ENCODE data around the gene IGLL5.

IGLL5 gene

GRCh38 chr22:22887621-22888503, at the start of gene IGLL5:
IGLL5 (plus strand) TSS chr22:22887816; CDS start chr22:22888054, 238 bp downstream.
- DNase-seq (ENCODE audit: low read depth) = no peak

- DNase-seq (ENCODE audit: low read depth) = no peak
Observed at GRCh38 chr22:22838148-22838786, 49.3 kb upstream of the IGLL5 start.

GRCh38 chr22:22839570-22840314, 47.9 kb upstream of the IGLL5 start:
- DNase-seq (ENCODE audit: low read depth) = no peak

GRCh38 chr22:22840780-22841179, 46.8 kb upstream of the IGLL5 start:
- no peak for DNase-seq (ENCODE audit: low read depth)

- no peak for DNase-seq (ENCODE audit: low read depth)
Observed at GRCh38 chr22:22841598-22841997, 46.0 kb upstream of the IGLL5 start.

- no peak for DNase-seq (ENCODE audit: low read depth)
Observed at GRCh38 chr22:22842085-22842484, 45.5 kb upstream of the IGLL5 start.

- no peak for DNase-seq (ENCODE audit: low read depth)
Observed at GRCh38 chr22:22843848-22844247, 43.8 kb upstream of the IGLL5 start.

- DNase-seq (ENCODE audit: low read depth) = no peak
Observed at GRCh38 chr22:22847241-22847640, 40.4 kb upstream of the IGLL5 start.

GRCh38 chr22:22848364-22848866, 39.2 kb upstream of the IGLL5 start:
- DNase-seq (ENCODE audit: low read depth) = peak; percentile 23

- no peak for DNase-seq (ENCODE audit: low read depth)
Observed at GRCh38 chr22:22849640-22850610, 37.7 kb upstream of the IGLL5 start.

- DNase-seq (ENCODE audit: low read depth) = no peak
Observed at GRCh38 chr22:22851969-22852368, 35.6 kb upstream of the IGLL5 start.

- no peak for DNase-seq (ENCODE audit: low read depth)
Observed at GRCh38 chr22:22853713-22854112, 33.9 kb upstream of the IGLL5 start.

GRCh38 chr22:22854466-22854865, 33.1 kb upstream of the IGLL5 start:
- DNase-seq (ENCODE audit: low read depth) = no peak

- no peak for DNase-seq (ENCODE audit: low read depth)
Observed at GRCh38 chr22:22855085-22855484, 32.5 kb upstream of the IGLL5 start.

GRCh38 chr22:22855617-22856308, 31.9 kb upstream of the IGLL5 start:
- DNase-seq (ENCODE audit: low read depth) = no peak

GRCh38 chr22:22856364-22856763, 31.3 kb upstream of the IGLL5 start:
- no peak for DNase-seq (ENCODE audit: low read depth)

- DNase-seq (ENCODE audit: low read depth) = no peak
Observed at GRCh38 chr22:22856885-22857606, 30.6 kb upstream of the IGLL5 start.

- no peak for DNase-seq (ENCODE audit: low read depth)
Observed at GRCh38 chr22:22857607-22858558, 29.7 kb upstream of the IGLL5 start.

- no peak for DNase-seq (ENCODE audit: low read depth)
Observed at GRCh38 chr22:22858559-22858937, 29.1 kb upstream of the IGLL5 start.
